Kidney glomerular epithelial cell (primary cell): ENCODE data around the gene COQ10B.
A peak's percentile ranks its signal among the peaks of the same experiment; 100 is the strongest.

Experiments
- DNase-seq: peaks from one replicate; lab custom pipeline; 2025; lab: John Stamatoyannopoulos, UW

COQ10B gene

DNA sequence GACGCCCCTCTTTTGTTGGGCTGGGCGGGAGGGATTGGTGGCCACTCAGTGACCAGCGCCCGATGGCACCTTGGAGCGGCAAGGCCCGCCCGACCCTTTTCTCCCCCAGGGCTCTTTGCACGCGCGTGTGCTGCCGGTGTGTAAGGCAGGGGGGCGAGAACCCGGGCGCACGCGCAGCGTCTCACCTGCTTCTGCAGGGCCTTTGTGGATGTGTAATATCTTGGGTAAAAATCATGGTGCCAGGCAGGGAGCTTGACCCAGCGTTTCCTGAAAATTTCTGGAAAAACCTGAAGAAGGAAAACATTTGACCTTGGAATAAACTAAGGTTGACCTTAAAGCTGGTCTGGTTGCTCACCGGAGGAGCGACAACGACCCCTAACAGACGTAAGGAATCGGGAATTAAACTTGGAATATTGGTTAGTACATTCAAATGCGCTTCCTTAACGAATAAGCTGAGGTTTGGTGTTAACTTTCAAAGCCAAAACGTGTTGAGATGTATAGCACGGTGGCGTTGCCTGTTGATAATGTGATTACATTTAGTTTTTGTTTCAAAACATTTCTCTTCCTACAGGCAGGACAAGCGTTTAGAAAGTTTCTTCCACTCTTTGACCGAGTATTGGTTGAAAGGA lies 47.3 kb downstream of the COQ10B start:
- DNase-seq = no peak

DNA sequence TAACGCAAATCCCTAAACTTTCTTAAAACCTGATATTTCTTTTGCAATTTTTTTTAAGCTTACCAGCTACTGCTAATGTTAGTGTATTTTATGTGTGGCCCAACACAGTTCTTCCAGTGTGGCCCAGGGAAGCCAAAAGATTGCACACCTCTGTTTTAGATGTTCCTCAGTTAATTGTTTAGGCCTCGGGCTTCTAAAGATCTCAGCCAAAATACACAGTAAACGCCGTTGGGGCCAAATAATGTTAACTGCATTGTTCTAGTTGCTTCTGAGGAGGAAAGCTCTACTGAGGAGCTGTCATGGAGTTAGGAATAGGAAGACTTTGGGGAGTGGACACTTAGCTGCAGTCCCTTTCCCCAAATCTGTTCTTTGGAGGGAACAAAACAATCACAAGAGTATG lies 48.8 kb downstream of the COQ10B start:
- no peak for DNase-seq

DNA sequence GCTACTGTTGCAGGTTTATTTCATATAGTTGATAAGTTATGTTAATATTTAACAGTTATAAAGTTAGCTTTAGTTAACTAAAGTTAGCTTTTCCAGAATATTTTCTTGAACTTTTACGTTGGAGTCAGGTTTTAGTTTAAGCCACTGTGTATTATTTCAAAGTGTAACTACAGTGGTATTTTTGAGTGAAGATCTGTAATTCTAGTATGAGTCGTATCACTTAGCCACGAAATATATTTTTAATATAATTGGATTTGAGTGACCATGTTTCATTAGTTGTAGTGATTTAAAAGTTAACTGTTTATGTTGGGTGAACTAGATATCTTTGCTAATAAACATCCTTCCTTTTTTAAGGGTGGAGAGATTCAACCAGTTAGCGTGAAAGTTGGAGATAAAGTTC lies 49.3 kb downstream of the COQ10B start:
- no peak for DNase-seq

DNA sequence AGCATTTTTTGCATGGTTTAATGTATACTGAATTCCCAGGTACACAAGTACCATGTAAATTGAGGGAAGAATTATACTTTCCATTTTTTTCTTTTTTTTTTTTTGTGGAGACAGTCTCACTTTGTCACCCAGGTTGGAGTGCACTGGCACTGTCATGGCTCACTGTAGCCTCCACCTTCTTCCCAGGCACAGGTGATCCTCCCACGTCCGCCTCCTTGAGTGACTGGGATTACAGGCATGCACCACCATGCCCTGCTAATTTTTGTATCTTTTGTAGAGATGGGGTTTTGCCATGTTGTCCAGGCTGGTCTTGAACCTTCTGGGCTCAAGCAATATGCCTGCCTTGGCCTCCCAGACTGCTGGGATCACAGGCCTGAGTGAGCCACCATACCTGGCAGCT lies 50.6 kb downstream of the COQ10B start:
- DNase-seq = no peak

DNA sequence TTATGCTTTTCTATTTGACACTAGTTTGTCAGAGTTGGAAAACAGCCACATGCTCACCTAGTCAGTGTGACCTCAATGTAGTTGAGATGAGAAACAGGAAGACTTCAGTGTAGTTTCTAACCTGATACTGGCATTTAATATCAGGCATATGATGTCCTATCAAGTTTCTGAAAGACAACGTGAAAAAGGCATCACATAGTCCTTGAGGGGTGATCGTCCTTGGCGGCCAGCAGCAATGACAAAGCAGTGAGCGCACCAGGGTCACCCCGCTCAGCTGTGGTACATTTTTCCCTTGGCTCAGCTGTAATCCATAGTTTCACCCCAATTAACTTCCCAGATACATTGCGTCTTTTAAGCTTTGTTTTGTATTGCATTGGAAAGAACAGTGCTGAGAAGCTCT lies 51.2 kb downstream of the COQ10B start:
- no peak for DNase-seq

DNA sequence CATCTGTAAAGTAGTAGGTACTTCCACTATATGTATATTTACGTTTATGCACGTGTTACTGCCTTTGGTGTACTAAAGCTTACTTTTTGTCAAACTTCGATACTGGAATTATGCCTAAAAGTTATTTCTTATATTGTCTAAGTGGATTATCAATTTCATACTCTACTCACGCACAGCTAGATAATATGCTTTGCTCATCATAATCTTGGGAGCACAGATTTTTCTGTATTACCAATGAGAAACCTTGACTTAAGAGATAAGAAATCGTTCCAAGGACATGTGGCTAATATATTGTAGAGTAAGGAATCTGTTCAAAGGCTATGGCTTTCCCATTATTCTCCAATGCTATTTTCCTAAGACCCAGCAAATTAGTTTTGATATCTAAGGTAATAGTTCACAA lies 53.3 kb downstream of the COQ10B start:
- DNase-seq = no peak

DNA sequence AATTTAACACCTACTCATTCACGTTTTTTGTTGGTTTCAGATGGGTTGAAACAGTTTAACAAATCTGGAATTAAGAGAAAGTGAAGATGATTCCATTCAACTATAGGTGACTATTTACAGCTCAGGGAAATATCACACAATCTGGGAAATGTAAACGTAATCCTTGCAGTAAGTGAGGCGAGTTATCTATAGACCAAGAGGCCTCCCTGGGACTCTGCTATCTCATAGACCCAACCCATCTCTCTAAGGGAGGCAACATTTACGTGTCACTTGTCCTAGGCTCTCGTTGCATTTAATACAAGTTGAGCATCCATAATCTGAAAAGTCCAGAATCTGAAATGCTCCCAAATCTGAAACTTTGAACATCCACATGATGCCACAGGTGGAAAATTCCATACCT lies 60.6 kb downstream of the COQ10B start:
- no peak for DNase-seq

DNA sequence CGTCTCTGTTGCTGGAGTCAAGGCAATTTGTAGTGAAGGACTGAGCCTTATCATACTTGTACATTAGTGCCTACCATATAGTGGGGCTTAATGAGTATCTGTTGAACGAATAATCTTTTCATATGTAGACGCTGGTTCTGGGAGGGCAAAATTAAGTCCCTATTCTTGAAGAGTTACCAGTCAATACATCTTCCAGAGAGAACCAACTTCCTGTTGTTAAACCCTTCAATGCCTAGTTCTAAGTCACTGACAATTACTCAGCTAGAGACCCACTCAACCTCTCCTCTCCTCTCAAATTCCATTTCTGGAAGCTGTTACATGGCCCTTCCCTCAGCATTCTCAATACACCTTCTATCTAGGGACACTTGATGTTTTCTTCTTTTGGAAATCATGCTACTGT lies 61.4 kb downstream of the COQ10B start:
- no peak for DNase-seq

DNA sequence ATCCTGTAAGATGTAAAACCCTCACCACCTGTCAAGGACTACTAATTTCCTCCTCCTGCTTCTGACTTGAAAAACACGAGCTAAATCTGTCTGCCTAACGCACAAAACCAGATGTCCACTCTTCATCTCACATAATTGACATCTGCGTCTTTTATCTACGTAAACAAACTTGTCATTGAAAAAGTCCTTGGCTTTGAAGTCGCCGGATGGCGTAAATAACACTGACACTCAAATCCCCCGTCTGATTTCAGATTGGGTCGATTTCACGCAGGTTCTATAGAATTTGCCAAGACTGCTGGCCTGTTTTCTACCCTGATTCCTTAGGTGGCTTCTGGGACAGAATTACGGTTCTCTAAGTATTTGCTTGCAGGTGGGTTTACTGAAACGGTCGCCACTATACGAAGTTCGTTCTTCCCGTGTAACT lies 62.0 kb downstream of the COQ10B start:
- DNase-seq = no peak

DNA sequence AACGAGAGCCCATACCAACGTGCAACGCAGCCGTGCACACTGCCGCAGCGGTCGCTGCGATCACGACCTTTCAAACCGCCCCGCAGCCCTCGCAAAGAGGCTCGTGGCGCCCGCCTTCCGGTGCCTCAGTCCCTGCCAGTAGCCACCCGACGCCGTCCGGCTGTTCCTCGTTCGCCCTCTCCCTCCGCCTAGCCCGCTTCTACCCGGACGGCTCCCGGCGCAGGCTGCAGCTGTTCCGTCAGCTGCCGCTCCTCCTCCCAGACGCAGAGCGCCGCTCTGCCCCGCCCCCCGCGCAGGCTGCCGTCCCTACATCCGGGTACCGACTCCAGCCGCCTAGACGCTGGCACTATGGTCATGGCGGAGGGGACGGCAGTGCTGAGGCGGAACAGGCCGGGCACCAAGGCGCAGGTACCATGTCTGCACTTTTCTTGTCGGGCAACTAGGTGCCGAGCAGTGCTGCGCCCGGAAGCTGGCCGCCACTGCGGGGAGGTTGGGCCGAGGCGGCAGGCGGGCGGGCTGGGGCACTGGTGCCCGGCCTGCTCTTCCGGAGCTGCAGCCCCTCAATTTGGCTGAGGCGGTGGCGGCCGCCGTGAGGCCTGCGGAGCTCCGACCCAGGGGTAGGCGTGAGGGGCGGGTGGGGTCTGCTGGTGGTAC lies 62.5 kb downstream of the COQ10B start, which contains the start of gene MOB4:
Gene MOB4 (plus strand): TSS at position 328 of the 654 bp plus-strand sequence. CDS start 21 bp downstream, at position 349.
- peak; percentile 93 for DNase-seq

DNA sequence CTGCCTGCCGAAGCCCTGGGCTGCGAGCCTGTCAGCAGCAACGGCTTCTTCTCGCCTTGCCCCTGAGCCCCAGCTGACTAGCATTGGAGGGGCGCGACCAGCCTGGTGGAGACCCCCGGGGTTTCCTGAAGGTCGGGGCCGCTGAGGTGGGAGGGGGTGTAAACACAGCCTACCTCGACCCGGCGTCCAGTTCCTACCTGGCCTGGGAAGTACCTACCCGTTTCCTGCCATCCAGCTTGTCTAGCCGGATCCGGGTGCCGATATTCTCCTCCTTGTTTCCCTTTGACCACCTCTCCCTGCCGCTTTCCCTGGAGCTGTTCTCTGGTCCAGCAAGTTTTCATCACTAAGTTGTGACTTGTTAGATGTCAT lies 63.0 kb downstream of the COQ10B start:
- peak; percentile 11 for DNase-seq

DNA sequence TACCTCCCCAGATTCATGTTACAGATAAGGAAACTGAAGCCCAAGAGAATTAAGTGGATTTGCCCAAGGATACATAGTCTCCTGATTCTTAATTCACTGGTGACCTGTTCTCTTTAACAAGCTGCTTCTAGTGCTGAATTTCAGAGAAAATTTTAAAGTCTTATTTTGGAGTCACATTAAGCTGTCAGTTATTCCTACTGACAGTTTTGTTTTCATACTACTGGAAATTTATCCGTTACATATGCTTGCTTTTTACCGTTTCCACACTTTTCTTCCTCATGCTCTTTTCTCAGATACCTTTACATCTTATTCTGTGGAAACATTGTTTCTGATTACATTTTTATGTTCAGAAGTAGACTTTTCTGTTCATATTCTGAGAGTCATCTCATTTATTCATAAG lies 63.8 kb downstream of the COQ10B start:
- DNase-seq = no peak
